GM12878 (cell line): ENCODE measurements around the gene ZFHX2. TPM values are rescaled to one million over a fixed set of nuclear protein-coding genes. Genes with fewer than 3 reads are reported as not detected.

Experiments
- ATAC-seq: fragments of 200-7000 bp; cut with Tn5 transposase; 3 replicates; pipeline ENCODE4 v1.9.1; 2020; ENCODE audit warnings: mild to moderate bottlenecking, moderate library complexity
- BruUV-seq: library from RNA; stranded (reverse); fragments of 400-500 nt; replicated peaks from 2 replicates; lab custom pipeline; 2021; lab: Mats Ljungman, UMichigan
- CTCF ChIA-PET: fragments of 300-600 bp; sonication (Branson Sonifier 250); formaldehyde crosslinking; extraction: SDS; loops from one replicate; lab custom pipeline; 2021; ENCODE audit warnings: inconsistent platforms; lab: Yijun Ruan, JAX
- POLR2A ChIA-PET: fragments of 350-600 bp; formaldehyde crosslinking; extraction: SDS; loops from one replicate; lab custom pipeline; 2021; ENCODE audit warnings: inconsistent platforms; lab: Charles Lee
- RAD21 ChIA-PET: fragments of 300-600 bp; sonication (Branson Sonifier 250); formaldehyde crosslinking; loops from one replicate; lab custom pipeline; 2023; ENCODE audit warnings: antibody characterized with exemption; ENCODE audit not compliant: unreplicated experiment; lab: Charles Lee
- SMC1A ChIA-PET: fragments of 300-600 bp; sonication (Branson Sonifier 250); formaldehyde crosslinking; loops from one replicate; lab custom pipeline; 2023; ENCODE audit not compliant: unreplicated experiment, uncharacterized antibody; lab: Charles Lee
- DNase-seq: peaks from one replicate; pipeline ENCODE4 v3.0.0-alpha.2; 2011; ENCODE audit warnings: low read depth, low spot score
- FAIRE-seq: peaks from 3 replicates; lab custom pipeline; 2011; peaks lifted over from hg19 to GRCh38; lab: Jason Lieb, UNC
- H2AFZ ChIP-seq: 2 replicates; pipeline ENCODE4 v1.6.0; 2011; ENCODE audit warnings: low read depth, low read length, control low read depth; ENCODE audit not compliant: control insufficient read depth
- H3K27ac ChIP-seq: 2 replicates; pipeline ENCODE4 v1.5.1; 2011; ENCODE audit warnings: control low read depth; ENCODE audit not compliant: control insufficient read depth, insufficient read depth
- H3K27me3 ChIP-seq, 2 experiments: replicated peaks in 1 of 2; 2 replicates each; pipeline versions ENCODE4 v1.6.0 to v1.6.1; 2011; ENCODE audit warnings: low read length in 1 of 2; ENCODE audit not compliant: control insufficient read depth in 2 of 2, insufficient read depth in 2 of 2
- H3K36me3 ChIP-seq, 2 experiments: 2 replicates each; pipeline ENCODE4 v1.5.1; 2011; ENCODE audit warnings: low read length in 1 of 2; ENCODE audit not compliant: control insufficient read depth in 2 of 2, insufficient read depth in 2 of 2
- H3K4me1 ChIP-seq: 2 replicates; pipeline ENCODE4 v1.6.1; 2011; ENCODE audit warnings: mild to moderate bottlenecking, low read length, moderate library complexity, mixed read lengths; ENCODE audit not compliant: control insufficient read depth, insufficient read depth
- H3K4me2 ChIP-seq: 2 replicates; pipeline ENCODE4 v1.6.0; 2011; ENCODE audit warnings: control low read depth; ENCODE audit not compliant: control insufficient read depth, insufficient read depth
- H3K4me3 ChIP-seq: fragments of 200-600 bp; sonication (generic); 2 replicates; pipeline ENCODE4 v1.5.1; 2016
- H3K79me2 ChIP-seq: 2 replicates; pipeline ENCODE4 v1.6.0; 2011; ENCODE audit warnings: low read length; ENCODE audit not compliant: control insufficient read depth, insufficient read depth
- H3K9ac ChIP-seq: 2 replicates; pipeline ENCODE4 v1.8.0; 2011; ENCODE audit warnings: low read length, control low read depth, mixed read lengths; ENCODE audit not compliant: control insufficient read depth, insufficient read depth
- H3K9me3 ChIP-seq: replicated peaks from 3 replicates; pipeline ENCODE4 v1.5.1; 2011; ENCODE audit warnings: mild to moderate bottlenecking, low read length; ENCODE audit not compliant: control insufficient read depth, insufficient read depth
- H4K20me1 ChIP-seq: 2 replicates; pipeline ENCODE4 v1.6.0; 2011; ENCODE audit not compliant: control insufficient read depth, insufficient read depth
- CREM ChIP-seq: IDR thresholded peaks from 2 replicates; pipeline ENCODE4 v1.6.1; 2014; ENCODE audit warnings: antibody characterized with exemption, low read depth
- CTCF ChIP-seq, 3 experiments: IDR thresholded peaks in 2 of 3; conservative IDR thresholded peaks in 1 of 3; 2 replicates each; pipeline ENCODE4 v1.5.1; 2011; ENCODE audit warnings: low read depth in 3 of 3, low read length in 3 of 3, mild to moderate bottlenecking in 3 of 3, control low read depth in 2 of 3, moderate library complexity in 2 of 3, inconsistent platforms in 1 of 3, mixed read lengths in 1 of 3; ENCODE audit not compliant: control insufficient read depth in 2 of 3, insufficient read depth in 1 of 3; ENCODE audit errors: extremely low read depth in 1 of 3
- EP300 ChIP-seq, 2 experiments: fragments of 150-350 bp in 1 of 2; IDR thresholded peaks; 2 replicates each; pipeline ENCODE4 v1.6.1; 2011 to 2012; ENCODE audit warnings: low read depth in 2 of 2, low read length in 2 of 2, borderline replicate concordance in 1 of 2, improper control_type of control experiment in 1 of 2, inconsistent platforms in 1 of 2; ENCODE audit not compliant: control insufficient read depth in 1 of 2
- ESRRA ChIP-seq: IDR thresholded peaks from 2 replicates; pipeline ENCODE4 v1.6.1; 2012; ENCODE audit warnings: mild to moderate bottlenecking, low read length, improper control_type of control experiment
- EZH2 ChIP-seq: IDR thresholded peaks from 2 replicates; pipeline ENCODE4 v1.6.1; 2012; ENCODE audit warnings: low read depth, mild to moderate bottlenecking, control low read depth, inconsistent platforms, low read length, borderline replicate concordance; ENCODE audit not compliant: control insufficient read depth
- GABPA ChIP-seq: IDR thresholded peaks from 2 replicates; pipeline ENCODE4 v1.6.1; 2014; ENCODE audit warnings: antibody characterized with exemption, low read depth, mild to moderate bottlenecking, inconsistent platforms
- IKZF1 ChIP-seq: fragments of 450-650 bp; conservative IDR thresholded peaks from 2 replicates; pipeline ENCODE4 v1.6.1; 2017; ENCODE audit warnings: antibody characterized with exemption, mild to moderate bottlenecking
- MEF2B ChIP-seq: fragments of 450-650 bp; IDR thresholded peaks from 2 replicates; pipeline ENCODE4 v1.6.1; 2018; ENCODE audit warnings: mild to moderate bottlenecking, moderate library complexity; ENCODE audit not compliant: partially characterized antibody, poor library complexity, severe bottlenecking
- MYB ChIP-seq: fragments of 150-350 bp; IDR thresholded peaks from 2 replicates; pipeline ENCODE4 v1.6.1; 2014; ENCODE audit warnings: mild to moderate bottlenecking, low read depth, low read length, borderline replicate concordance
- MYC ChIP-seq: IDR thresholded peaks from 2 replicates; pipeline ENCODE4 v1.6.1; 2011; ENCODE audit warnings: mild to moderate bottlenecking, low read length, moderate library complexity, inconsistent platforms; ENCODE audit not compliant: insufficient read depth, insufficient replicate concordance, insufficient read length, severe bottlenecking
- NFXL1 ChIP-seq: fragments of 450-650 bp; IDR thresholded peaks from 2 replicates; pipeline ENCODE4 v1.6.1; 2017; ENCODE audit warnings: antibody characterized with exemption, mild to moderate bottlenecking, borderline replicate concordance
- NFYB ChIP-seq: IDR thresholded peaks from 2 replicates; pipeline ENCODE4 v1.6.1; 2011; ENCODE audit warnings: low read depth, mild to moderate bottlenecking, low read length, improper control_type of control experiment, moderate library complexity; ENCODE audit not compliant: insufficient read depth
- PML ChIP-seq: IDR thresholded peaks from 2 replicates; pipeline ENCODE4 v1.6.1; 2012; ENCODE audit warnings: low read length, inconsistent platforms
- POLR2AphosphoS5 ChIP-seq: IDR thresholded peaks from 2 replicates; pipeline ENCODE4 v1.6.1; 2011; ENCODE audit warnings: mild to moderate bottlenecking, low read length, inconsistent platforms
- RCOR1 ChIP-seq: conservative IDR thresholded peaks from 2 replicates; pipeline ENCODE4 v1.6.1; 2012; ENCODE audit warnings: low read depth, low read length, improper control_type of control experiment
- SREBF2 ChIP-seq: IDR thresholded peaks from 2 replicates; pipeline ENCODE4 v1.6.1; 2012; ENCODE audit warnings: mild to moderate bottlenecking, low read length
- ZBTB33 ChIP-seq: fragments of 450-650 bp; IDR thresholded peaks from 2 replicates; pipeline ENCODE4 v1.6.1; 2017; ENCODE audit warnings: mild to moderate bottlenecking
- ZNF207 ChIP-seq: fragments of 450-650 bp; IDR thresholded peaks from 2 replicates; pipeline ENCODE4 v1.6.1; 2014; ENCODE audit warnings: antibody characterized with exemption, mild to moderate bottlenecking, borderline replicate concordance
- WGBS: methylation state at CpG from one replicate; pipeline ENCODE4 v1.1.6; 2016; ENCODE audit warnings: low lambda C conversion rate; ENCODE audit not compliant: insufficient replicate concordance, insufficient coverage; ENCODE audit errors: missing lambda C conversion rate; 5-methylcytosine and 5-hydroxymethylcytosine counted together
- in situ Hi-C: fragments of 300-500 bp; cut with MboI; formaldehyde crosslinking; loops from 9 replicates; pipeline ENCODE4 v1.14.3; 2018; ENCODE audit warnings: mixed read lengths
- intact Hi-C: fragments of 100-400 bp; cut with micrococcal nuclease; formaldehyde crosslinking; loops from one replicate; pipeline ENCODE4 v1.14.2; 2022; ENCODE audit not compliant: unreplicated experiment
- polyA plus RNA-seq, 11 experiments: library from polyadenylated mRNA; depleted of rRNA in 4 of 11; unstranded in 6 of 11; stranded (reverse) in 5 of 11; fragments of >200 nt; fragmentation: Nextera tagmentation in 4 of 11; fragmentation: Illumina TruSeq in 1 of 11; extraction: Ambion mirVana in 4 of 11; extraction: Trizol in 1 of 11; gene quantifications; 1 replicate in 1 of 11; 2 replicates in 10 of 11; pipeline versions ENCODE4 v1.2.1 to v1.2.3, GENCODE V29; 2011 to 2016; ENCODE audit warnings: inconsistent platforms in 2 of 11, missing spikeins in 2 of 11, low read depth in 1 of 11
- total RNA-seq, 4 experiments: library from RNA; depleted of rRNA in 3 of 4; stranded (reverse); fragments of >200 nt in 3 of 4; fragmentation: Illumina TruSeq in 1 of 4; extraction: Trizol in 1 of 4; gene quantifications; 2 replicates each; pipeline versions ENCODE4 v1.2.1 to v1.2.3, GENCODE V29; 2013 to 2021

The ZFHX2 gene
- total and polyA plus RNA-seq, 10 of the 15 experiments (the other 5 are each of a cell fraction or from before 2014, with no cell fraction given): 0.27 to 2.2 (median 0.55) TPM

GRCh38 chr14:23555882-23556699 lies 4.5 kb upstream of the ZFHX2 start, which contains the start of gene THTPA:
THTPA (plus strand) TSS chr14:23556271; CDS start chr14:23556758, 487 bp downstream.
- FAIRE-seq: peak; percentile 73
- H4K20me1 ChIP-seq: no peaks in the 10 kb centered on the region
- BruUV-seq: TSS peak; percentile 88
- TF ChIP-seq NFYB: no peak
- TF ChIP-seq POLR2AphosphoS5: peak; percentile 90; the same call in 1 of the 2 replicates
- no peak for TF ChIP-seq MYB
- TF ChIP-seq EP300 (IDR thresholded peaks at IDR 0.05; ENCODE audit: borderline replicate concordance in 1 of 2, control insufficient read depth in 1 of 2, low read depth in 2 of 2, low read length in 2 of 2): peak in 1 of 2 experiments; percentile 38; a peak in 2 of 4 replicates
- TF ChIP-seq EZH2: no peak
- TF ChIP-seq MYC: no peak
- TF ChIP-seq MEF2B: peak; percentile 53
- TF ChIP-seq ZBTB33: no peak
- peak; percentile 79 for TF ChIP-seq CREM
- no peak for TF ChIP-seq NFXL1
- TF ChIP-seq PML: peak; percentile 71; the same call in 1 of the 2 replicates
- TF ChIP-seq GABPA: peak; percentile 74; the same call in 1 of the 2 replicates
- TF ChIP-seq CTCF (IDR thresholded peaks at IDR 0.05 in 2 of 3, conservative IDR thresholded peaks at IDR 0.05 in 1 of 3; ENCODE audit: control insufficient read depth in 2 of 3, extremely low read depth in 1 of 3, insufficient read depth in 1 of 3, low read depth in 3 of 3, low read length in 3 of 3): no peak
- 0 out of 2 replicates have a peak, but pooled peaks have one; percentile 55 for TF ChIP-seq RCOR1
- peak; percentile 98 for TF ChIP-seq IKZF1
- no peak; the same call in 1 of the 2 replicates for TF ChIP-seq SREBF2
- 0 out of 2 replicates have a peak, but pooled peaks have one; percentile 46 for TF ChIP-seq ESRRA
- peak; percentile 97 for TF ChIP-seq ZNF207

More at GRCh38 chr14:23555882-23556699, 4.5 kb upstream of the ZFHX2 start, which contains the start of gene THTPA:
- Histone ChIP-seq H3K27ac (peak within 1 kb of the TSS; percentile 76), H3K4me1 (peaks cover 3% of the 10 kb centered on the region), H3K27me3 (no peaks in the 10 kb centered on the region), H2AFZ (peak within 1 kb of the TSS; percentile 96), H3K9me3 (no peaks in the 10 kb centered on the region), H3K4me2 (peak within 1 kb of the TSS; percentile 85), H3K36me3 (peaks cover 4 to 12% of the 10 kb centered on the region in 2 experiments; a peak in 3 of 4 replicates), H3K4me3 (peak within 1 kb of the TSS; percentile 82), H3K9ac (peak within 1 kb of the TSS; percentile 79), H3K79me2 (peaks cover 26% of the 10 kb centered on the region)
- peak; percentile 85 for ATAC-seq
- ChIA-PET CTCF (interaction anchor here (0.6 to 13.1 kb wide), 9 partner anchors 12 to 875 kb away, joined by 3 to 436 read pairs (median 8); partner anchors contain the start of genes AP1G2 and NGDN), SMC1A (interaction anchor here (0.6 to 9.7 kb wide), 6 partner anchors 12 to 244 kb away, joined by 3 to 124 read pairs (median 4); partner anchors contain the start of gene AP1G2), POLR2A (interaction anchor here (0.8 to 1.3 kb wide), 6 partner anchors 11 to 235 kb away, joined by 3 to 8 read pairs (median 4); partner anchors contain the start of genes AP1G2 and PABPN1), RAD21 (interaction anchor here (0.6 to 1.5 kb wide), 4 partner anchors 12 to 257 kb away, joined by 3 to 10 read pairs (median 6); partner anchors contain the start of gene AP1G2)
- intact Hi-C loops: loop anchor here (5.0 kb wide), 1 partner anchor 234 kb away; the partner anchor contains the start of gene PABPN1
- 1% methylated on average over 54 of the region's 54 CpGs for WGBS
- peak; percentile 72 for DNase-seq
- in situ Hi-C loops: loop anchor here (5.0 kb wide), 2 partner anchors 79 to 234 kb away; partner anchors contain the start of gene PABPN1
